ENCODE results near the gene TSPAN6.

The TSPAN6 gene
- 0.24 to 3.5 reads per million in 2 donors for total RNA-seq

DNA sequence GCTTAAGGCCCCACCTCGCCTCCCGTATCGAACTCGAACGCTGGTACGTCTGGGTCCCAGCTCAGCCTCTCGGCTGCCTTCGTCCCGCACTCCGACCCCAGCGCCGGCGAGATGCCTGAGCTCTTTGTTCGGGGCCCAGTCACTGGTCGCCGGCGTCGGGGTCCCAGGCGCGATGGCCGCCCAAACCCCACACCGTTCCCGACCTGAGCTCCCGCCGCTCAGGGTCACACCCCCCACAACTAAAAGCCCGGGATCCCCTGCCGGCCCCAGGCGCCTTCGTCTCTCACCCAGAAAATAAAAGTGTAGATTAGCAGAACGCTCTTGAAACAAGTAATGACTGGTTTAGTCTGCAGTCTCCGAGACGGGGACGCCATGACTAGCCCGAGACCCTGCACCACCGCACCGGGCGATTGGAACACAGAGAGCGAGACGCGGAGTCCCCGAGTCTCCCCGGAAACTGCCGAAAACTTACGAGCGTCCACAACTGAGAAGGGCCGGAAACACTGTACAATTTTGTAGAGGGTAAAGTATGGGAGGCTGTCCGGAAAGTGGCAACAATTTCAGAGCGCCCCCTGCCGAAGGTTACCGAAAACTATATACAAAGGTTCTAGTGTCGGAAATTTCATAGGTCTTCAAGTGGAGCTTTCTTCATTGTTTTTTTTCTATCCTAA, at the start of gene TSPAN6:
TSS of gene TSPAN6 (minus strand) at position 486 of the 671 bp plus-strand sequence. CDS start at position 374, 112 bp downstream.
- DNase-seq, result peak; percentile 67

- no peak for DNase-seq
Measured at GRCh38 chrX:100685997-100686305, 49.3 kb upstream of the TSPAN6 start.

GRCh38 chrX:100685284-100685996, 48.8 kb upstream of the TSPAN6 start:
- peak; percentile 49 for DNase-seq

- DNase-seq, result no peak
Measured at GRCh38 chrX:100682939-100683338, 46.3 kb upstream of the TSPAN6 start.

GRCh38 chrX:100681599-100681998, 45.0 kb upstream of the TSPAN6 start:
- DNase-seq, result no peak

- no peak for DNase-seq
Measured at GRCh38 chrX:100680756-100681155, 44.1 kb upstream of the TSPAN6 start.

DNA sequence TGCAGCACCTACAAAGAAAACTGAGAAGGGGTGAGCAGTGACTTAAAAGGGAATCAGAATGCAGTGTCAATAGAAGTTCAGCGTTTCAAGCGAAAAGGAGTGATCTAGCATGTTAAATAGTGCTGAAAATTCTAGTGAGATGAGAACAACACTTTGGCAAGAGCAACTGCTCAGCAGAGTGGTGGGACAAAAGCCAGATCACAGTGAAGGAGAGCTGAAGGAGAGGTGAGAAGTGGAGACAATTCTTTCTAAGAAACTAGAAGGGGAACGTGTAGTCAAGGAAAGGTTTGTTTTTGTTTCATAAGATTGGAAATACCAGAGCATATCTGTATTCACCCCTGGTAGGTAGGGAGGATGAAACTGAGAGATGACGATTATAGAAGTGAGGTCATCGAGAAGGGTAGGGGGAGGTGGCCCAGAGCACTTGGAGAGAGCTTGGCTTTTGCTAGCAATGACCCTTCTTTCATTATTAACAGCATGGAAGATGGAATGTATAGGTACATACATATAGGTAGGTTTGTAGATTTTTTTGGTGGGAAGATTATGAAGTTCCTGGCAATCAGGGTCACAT, 41.1 kb upstream of the TSPAN6 start:
- DNase-seq, result no peak

- DNase-seq, result no peak
Measured at GRCh38 chrX:100674705-100675104, 38.1 kb upstream of the TSPAN6 start.

GRCh38 chrX:100673397-100673953, 36.9 kb upstream of the TSPAN6 start:
- no peak for DNase-seq

GRCh38 chrX:100672966-100673365, 36.4 kb upstream of the TSPAN6 start:
- no peak for DNase-seq

DNA sequence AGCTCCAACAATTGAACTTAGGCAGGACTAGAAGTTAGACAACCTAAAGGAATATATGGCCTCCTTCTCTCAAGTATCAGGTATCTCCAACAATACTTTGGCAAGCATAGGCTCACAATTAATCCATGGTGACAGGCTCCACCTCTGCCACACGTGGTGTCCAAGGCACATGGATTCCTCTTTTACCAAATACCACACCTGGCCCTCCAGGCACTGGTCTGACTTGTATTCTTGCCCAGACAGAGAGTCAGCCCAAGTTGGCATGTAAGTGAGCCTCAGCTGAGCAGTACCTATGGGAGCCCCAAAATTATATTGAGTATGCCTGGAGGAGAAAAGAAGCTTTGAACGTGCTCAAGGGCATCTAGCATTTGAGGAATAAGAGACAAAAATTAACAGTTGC, 27.0 kb upstream of the TSPAN6 start:
- no peak for DNase-seq

GRCh38 chrX:100662796-100663195, 26.2 kb upstream of the TSPAN6 start:
- DNase-seq, result no peak

DNA sequence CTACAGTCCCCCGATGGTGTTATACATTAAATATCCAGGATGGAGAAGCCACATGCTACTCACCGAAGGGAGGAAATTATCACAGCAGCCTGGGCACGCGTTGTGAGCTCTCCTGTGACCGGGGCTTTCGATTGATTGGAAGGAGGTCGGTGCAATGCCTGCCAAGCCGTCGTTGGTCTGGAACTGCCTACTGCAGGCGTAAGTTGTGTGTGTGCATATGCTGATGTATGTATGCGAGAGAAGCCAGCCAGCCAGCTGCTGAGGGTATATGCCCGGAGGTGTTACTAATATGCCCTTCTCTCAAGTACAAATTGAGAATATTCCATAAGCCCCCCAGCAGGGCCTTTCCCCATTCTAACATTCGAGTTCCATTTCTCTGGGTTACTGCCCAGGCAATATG, 25.6 kb upstream of the TSPAN6 start:
- DNase-seq, result no peak

- no peak for DNase-seq
Measured at GRCh38 chrX:100659431-100660137, 23.0 kb upstream of the TSPAN6 start.

DNA sequence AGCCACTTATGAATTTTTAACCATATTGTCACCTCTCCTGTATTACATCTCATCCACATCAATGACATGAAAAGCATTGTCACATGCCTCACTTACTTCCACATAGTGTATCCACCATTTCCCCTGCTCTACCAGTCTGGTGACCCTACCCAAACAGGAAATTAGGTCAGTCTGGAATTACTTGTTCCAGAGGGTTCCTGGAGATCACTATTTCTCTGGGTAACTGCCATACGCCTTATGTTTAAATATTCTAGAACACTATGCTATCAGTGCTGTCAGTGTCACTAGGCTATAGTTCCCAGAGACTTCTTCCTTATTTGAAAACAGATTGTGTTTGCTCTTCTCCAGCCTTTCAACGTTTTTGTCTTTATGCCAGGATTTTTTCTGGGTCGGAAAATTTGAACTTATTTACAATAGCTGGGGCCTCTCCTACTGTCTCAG, 22.4 kb upstream of the TSPAN6 start:
- no peak for DNase-seq

DNA sequence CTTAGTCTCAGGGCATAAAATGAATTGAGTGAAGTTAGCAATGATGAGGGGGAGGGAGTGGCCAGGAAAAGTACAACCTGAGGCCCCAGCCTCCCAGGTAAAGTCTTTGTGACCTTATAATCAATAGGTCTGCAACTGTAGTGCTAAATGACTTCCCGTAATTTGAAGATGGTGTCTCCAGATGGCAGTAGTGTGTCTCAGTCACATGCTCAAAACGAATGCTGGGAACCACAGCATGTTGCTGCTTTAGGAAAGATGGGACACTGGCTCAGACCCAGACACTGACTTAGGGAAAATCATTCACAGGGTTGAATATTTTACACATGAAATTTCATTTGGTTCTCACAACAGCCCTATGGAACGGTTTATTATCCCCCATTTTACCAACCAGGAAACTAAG, 17.7 kb upstream of the TSPAN6 start:
- DNase-seq, result no peak

- DNase-seq, result no peak
Measured at GRCh38 chrX:100652266-100652665, 15.7 kb upstream of the TSPAN6 start.

DNA sequence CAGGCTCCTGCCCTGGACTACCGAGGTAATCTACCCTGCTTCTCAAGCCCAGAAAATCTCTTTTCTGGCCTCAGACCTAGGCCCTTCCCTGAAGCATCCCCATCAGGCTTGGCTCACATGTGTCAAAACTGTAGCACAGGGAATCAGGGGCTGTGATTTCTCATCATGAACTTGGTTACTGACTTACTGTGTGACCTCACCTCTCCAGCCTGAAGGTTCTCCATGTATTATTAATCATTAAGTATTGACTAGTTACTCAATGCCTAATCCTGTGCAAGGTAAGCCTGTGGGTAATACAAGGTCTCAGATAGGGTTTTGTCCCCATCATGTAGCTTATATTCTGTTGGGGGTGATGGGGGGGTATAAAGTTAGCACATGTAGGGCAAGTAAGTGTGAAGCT, 14.2 kb upstream of the TSPAN6 start:
- DNase-seq, result no peak

GRCh38 chrX:100649550-100650356, 13.1 kb upstream of the TSPAN6 start:
- no peak for DNase-seq

DNA sequence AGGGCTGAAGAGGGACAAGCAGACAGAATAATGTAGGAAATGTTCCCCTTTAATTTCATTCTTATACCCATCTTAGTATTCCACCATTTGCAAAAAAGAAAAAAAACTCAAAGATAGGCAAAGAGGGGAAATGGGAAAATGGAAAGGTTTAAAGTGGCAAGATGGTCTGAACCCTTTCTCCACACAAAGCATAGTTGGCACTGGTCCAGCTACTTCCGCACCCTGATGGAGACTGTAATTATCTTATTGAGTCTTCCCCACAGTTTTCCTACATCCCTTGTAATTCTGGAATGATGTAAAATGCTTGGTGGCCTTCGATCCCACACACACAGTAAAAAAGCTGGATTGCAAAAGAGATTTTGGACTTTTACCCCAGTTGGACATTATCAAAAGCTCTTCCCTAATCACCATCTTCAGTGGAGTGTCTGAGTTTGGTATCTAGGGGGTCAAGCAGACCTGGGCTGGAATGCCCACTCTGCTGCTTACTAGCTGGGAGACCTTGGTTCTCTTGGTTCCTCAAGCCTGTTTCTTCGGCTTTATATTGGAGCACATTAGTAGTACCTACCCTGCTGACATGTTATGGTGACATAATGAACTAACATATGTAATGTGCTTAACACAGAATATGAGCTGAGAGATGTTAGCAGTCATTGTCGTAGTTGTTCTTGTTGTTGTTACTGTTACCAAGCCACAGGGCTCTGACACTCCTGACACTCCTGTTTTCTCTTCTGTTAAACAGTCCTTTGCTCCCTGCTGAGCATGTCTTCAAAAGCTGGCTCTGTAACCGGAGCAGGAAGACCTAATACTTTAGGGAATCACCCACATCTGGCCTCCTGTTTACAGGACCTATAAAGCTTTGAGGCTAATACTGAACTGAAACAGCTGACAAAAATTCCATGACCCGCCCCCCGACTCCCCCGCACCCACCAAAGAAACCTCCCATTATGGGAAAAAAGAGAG, 12.1 kb upstream of the TSPAN6 start:
- DNase-seq, result no peak

GRCh38 chrX:100647739-100648138, 11.1 kb upstream of the TSPAN6 start:
- DNase-seq, result no peak

All from T-helper 9 cell (primary cell).